ENCODE results near the gene TNRC6B. TPM values are rescaled to one million over a fixed set of nuclear protein-coding genes. Genes with fewer than 3 reads are reported as not detected.

The TNRC6B gene
- total RNA-seq, 1 donor from 2014 or later, result 80.1 TPM

DNA sequence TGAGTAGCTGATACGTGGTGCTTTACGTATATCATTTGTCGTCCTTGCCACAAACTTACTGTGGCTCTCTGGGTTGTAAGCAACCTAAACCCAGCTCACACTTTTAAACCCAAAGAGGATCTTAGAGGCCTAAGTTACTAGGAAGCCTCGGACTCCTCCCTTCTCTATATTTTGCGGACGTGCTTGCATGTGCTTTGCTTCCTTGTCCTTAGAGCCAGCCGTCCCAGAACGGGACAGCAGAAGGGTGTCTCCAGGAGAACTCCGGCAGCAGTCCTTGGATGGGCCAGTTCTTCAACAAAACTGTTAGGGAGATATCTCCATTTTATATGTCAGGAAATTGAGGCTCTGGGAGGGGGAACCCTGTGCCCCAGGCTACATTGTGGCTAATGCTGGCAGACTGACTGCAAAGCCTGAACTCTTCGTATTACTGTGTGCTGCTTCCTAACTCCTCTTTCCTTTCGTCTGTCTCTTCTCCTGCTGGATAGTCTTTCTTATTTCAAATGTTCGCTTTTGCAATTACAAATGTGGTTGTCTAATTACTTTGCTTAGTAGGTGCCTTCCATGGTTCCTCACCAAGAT lies 33.8 kb downstream of the TNRC6B start:
- no peak for DNase-seq (ENCODE audit: low spot score in 2 of 2, unreplicated experiment in 2 of 2)

GRCh38 chr22:40212121-40212520 lies 34.4 kb downstream of the TNRC6B start:
- H3K36me3 Mint-ChIP-seq, result peaks cover 6% of the 10 kb centered on the region
- peaks cover 26% of the 10 kb centered on the region for H3K4me1 Mint-ChIP-seq
- H3K9me3 Mint-ChIP-seq, result no peaks in the 10 kb centered on the region
- no peak overlapping the region for H3K4me3 Mint-ChIP-seq
- no peak for TF ChIP-seq CTCF (IDR thresholded peaks at IDR 0.05; ENCODE audit: unreplicated experiment)
- no peaks in the 10 kb centered on the region for H3K27me3 Mint-ChIP-seq (ENCODE audit: low read depth)
- peak overlapping the region; percentile 22 for H3K27ac Mint-ChIP-seq
- DNase-seq (ENCODE audit: low spot score in 2 of 2, unreplicated experiment in 2 of 2), result no peak

More for the DNA sequence above, 33.8 kb downstream of the TNRC6B start:
- Mint-ChIP-seq H3K27me3 (ENCODE audit: low read depth) (no peaks in the 10 kb centered on the region), H3K27ac (peak overlapping the region; percentile 22), H3K4me1 (peaks cover 26% of the 10 kb centered on the region), H3K36me3 (peaks cover 6% of the 10 kb centered on the region), H3K4me3 (no peak overlapping the region), H3K9me3 (no peaks in the 10 kb centered on the region)
- TF ChIP-seq CTCF (IDR thresholded peaks at IDR 0.05; ENCODE audit: unreplicated experiment), result no peak

- Mint-ChIP-seq H3K4me3 (no peak overlapping the region), H3K27me3 (ENCODE audit: low read depth) (no peaks in the 10 kb centered on the region), H3K36me3 (peaks cover 4% of the 10 kb centered on the region), H3K27ac (peak overlapping the region; percentile 74), H3K4me1 (peaks cover 25% of the 10 kb centered on the region), H3K9me3 (no peaks in the 10 kb centered on the region)
- DNase-seq (ENCODE audit: low spot score in 2 of 2, unreplicated experiment in 2 of 2), result no peak
- TF ChIP-seq CTCF (IDR thresholded peaks at IDR 0.05; ENCODE audit: unreplicated experiment), result no peak
Observed at GRCh38 chr22:40213478-40213877, 35.8 kb downstream of the TNRC6B start.

DNA sequence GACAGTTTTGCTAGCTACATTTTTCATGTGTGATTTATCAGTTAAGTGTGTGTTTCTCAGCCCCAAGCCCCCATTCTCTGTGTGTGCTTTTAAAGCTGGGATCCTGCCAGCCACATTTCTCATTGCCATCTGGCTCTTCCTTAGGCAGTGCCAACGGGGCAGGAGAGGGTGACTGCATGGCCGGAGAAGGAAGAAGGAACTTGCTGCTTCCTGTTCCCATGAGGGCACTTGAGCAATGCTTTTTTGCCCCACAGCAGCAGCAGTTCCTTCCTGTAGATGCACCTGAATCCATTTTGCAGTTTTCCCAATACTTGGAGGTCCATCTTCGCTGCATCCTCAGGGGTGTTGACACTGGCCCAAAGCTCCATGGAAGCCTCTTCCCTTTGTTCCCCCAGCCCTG lies 37.5 kb downstream of the TNRC6B start:
- H3K9me3 Mint-ChIP-seq, result no peaks in the 10 kb centered on the region
- TF ChIP-seq CTCF (IDR thresholded peaks at IDR 0.05; ENCODE audit: unreplicated experiment), result no peak
- peaks cover 23% of the 10 kb centered on the region for H3K4me1 Mint-ChIP-seq
- no peak for DNase-seq (ENCODE audit: low spot score in 2 of 2, unreplicated experiment in 2 of 2)
- H3K27me3 Mint-ChIP-seq (ENCODE audit: low read depth), result no peaks in the 10 kb centered on the region
- H3K36me3 Mint-ChIP-seq, result peaks cover 4% of the 10 kb centered on the region
- no peak overlapping the region for H3K27ac Mint-ChIP-seq
- no peak overlapping the region for H3K4me3 Mint-ChIP-seq

DNA sequence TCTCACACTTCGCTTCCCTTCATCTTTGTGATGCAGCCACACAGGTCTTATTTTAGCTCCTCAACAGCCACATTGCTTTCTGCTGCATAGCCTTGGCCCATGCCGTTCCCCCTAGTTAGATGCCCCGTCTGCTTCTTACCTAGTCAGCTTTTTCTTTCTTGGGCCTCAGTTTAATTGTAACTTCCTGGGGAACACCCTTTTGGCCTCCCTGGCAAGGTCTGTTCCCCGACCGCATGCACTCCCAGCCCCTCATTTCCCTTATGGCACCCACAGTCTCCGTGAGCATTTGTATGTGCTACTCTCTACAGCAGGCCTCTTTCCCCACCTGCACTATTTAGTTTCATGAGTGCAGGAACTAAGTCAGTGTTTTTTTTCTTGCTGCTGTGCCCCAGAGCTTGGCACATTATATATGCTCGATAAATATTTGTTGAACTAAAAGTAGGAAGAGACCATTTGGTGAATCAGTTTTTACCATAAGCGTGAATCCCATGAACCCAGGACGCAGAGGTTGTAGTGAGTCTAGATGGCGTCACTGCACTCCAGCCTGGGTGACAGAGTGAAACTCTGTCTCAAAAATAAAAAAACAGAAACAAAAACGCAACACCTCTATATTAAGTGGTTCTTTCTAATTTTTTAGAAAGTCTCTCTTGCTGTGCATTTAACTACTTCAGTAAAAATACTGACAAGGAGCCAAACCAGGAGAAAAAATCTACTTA lies 38.5 kb downstream of the TNRC6B start:
- H3K4me1 Mint-ChIP-seq, result peaks cover 30% of the 10 kb centered on the region
- no peak for TF ChIP-seq CTCF (IDR thresholded peaks at IDR 0.05; ENCODE audit: unreplicated experiment)
- H3K9me3 Mint-ChIP-seq, result no peaks in the 10 kb centered on the region
- no peak overlapping the region for H3K4me3 Mint-ChIP-seq
- peaks cover 4% of the 10 kb centered on the region for H3K36me3 Mint-ChIP-seq
- no peak overlapping the region for H3K27ac Mint-ChIP-seq
- DNase-seq (ENCODE audit: low spot score in 2 of 2, unreplicated experiment in 2 of 2), result no peak
- no peaks in the 10 kb centered on the region for H3K27me3 Mint-ChIP-seq (ENCODE audit: low read depth)
